ENCODE results near the gene MYMK.

The MYMK gene

GRCh38 chr9:133494636-133495326 is 30.0 kb downstream of the MYMK start:
- Histone ChIP-seq H3K14ac (ENCODE audit: low read length) (no peak overlapping the region), H2AFZ (ENCODE audit: insufficient read depth, low read length, poor library complexity) (no peak overlapping the region), H3K79me2 (ENCODE audit: control insufficient read depth, insufficient read depth, low read length, poor library complexity) (no peaks in the 10 kb centered on the region), H4K8ac (ENCODE audit: low read depth, low read length) (no peak overlapping the region), H3K9me3 (ENCODE audit: insufficient read depth, low read depth, low read length) (peaks cover 15% of the 10 kb centered on the region), H4K12ac (ENCODE audit: low read depth, low read length) (no peak overlapping the region), H3K4me1 (ENCODE audit: control insufficient read depth in 1 of 2, insufficient read depth in 2 of 2, low read length in 2 of 2) (peaks cover under 1 to 10% of the 10 kb centered on the region in 2 experiments), H3K36me3 (ENCODE audit: control insufficient read depth in 1 of 2, insufficient read depth in 2 of 2, low read length in 2 of 2) (no peaks in the 10 kb centered on the region), H2AK5ac (ENCODE audit: low read length) (no peak overlapping the region), H3K18ac (ENCODE audit: low read length) (no peak overlapping the region), H3K4me2 (ENCODE audit: low read length) (no peak overlapping the region), H3K27me3 (ENCODE audit: insufficient read depth, low read length) (no peaks in the 10 kb centered on the region), H3K79me1 (ENCODE audit: low read length) (no peaks in the 10 kb centered on the region), H2BK120ac (ENCODE audit: insufficient read depth, low read length, poor library complexity) (no peak overlapping the region), H3K4ac (ENCODE audit: low read depth, low read length) (no peak overlapping the region), H2BK5ac (ENCODE audit: low read depth, low read length, poor library complexity) (no peak overlapping the region), H3K27ac (ENCODE audit: low read depth, low read length) (no peak overlapping the region), H3K4me3 (ENCODE audit: low read depth, low read length) (no peak overlapping the region), H2BK12ac (ENCODE audit: low read length) (no peak overlapping the region), H3K9ac (ENCODE audit: low read length) (no peak overlapping the region), H4K91ac (ENCODE audit: low read depth, low read length) (peak overlapping the region; percentile 56), H3K23ac (ENCODE audit: low read length) (no peak overlapping the region)
- WGBS (ENCODE audit: extremely low coverage, insufficient coverage, insufficient read length), result no CpG with 5 or more reads among the region's 24 CpGs
- DNase-seq, result no peak

GRCh38 chr9:133493845-133494540 is 30.8 kb downstream of the MYMK start:
- Histone ChIP-seq H3K27me3 (ENCODE audit: insufficient read depth, low read length) (no peaks in the 10 kb centered on the region), H4K12ac (ENCODE audit: low read depth, low read length) (no peak overlapping the region), H2BK120ac (ENCODE audit: insufficient read depth, low read length, poor library complexity) (no peak overlapping the region), H3K79me2 (ENCODE audit: control insufficient read depth, insufficient read depth, low read length, poor library complexity) (no peaks in the 10 kb centered on the region), H3K9me3 (ENCODE audit: insufficient read depth, low read depth, low read length) (peaks cover 15% of the 10 kb centered on the region), H3K9ac (ENCODE audit: low read length) (no peak overlapping the region), H3K4me1 (ENCODE audit: control insufficient read depth in 1 of 2, insufficient read depth in 2 of 2, low read length in 2 of 2) (peaks cover 0 to 3% of the 10 kb centered on the region in 2 experiments), H4K8ac (ENCODE audit: low read depth, low read length) (no peak overlapping the region), H3K4me2 (ENCODE audit: low read length) (no peak overlapping the region), H3K36me3 (ENCODE audit: control insufficient read depth in 1 of 2, insufficient read depth in 2 of 2, low read length in 2 of 2) (no peaks in the 10 kb centered on the region), H3K14ac (ENCODE audit: low read length) (no peak overlapping the region), H3K4ac (ENCODE audit: low read depth, low read length) (no peak overlapping the region), H3K23ac (ENCODE audit: low read length) (no peak overlapping the region), H4K91ac (ENCODE audit: low read depth, low read length) (peak overlapping the region; percentile 56), H2AFZ (ENCODE audit: insufficient read depth, low read length, poor library complexity) (no peak overlapping the region), H2BK12ac (ENCODE audit: low read length) (no peak overlapping the region), H3K4me3 (ENCODE audit: low read depth, low read length) (no peak overlapping the region), H3K79me1 (ENCODE audit: low read length) (no peaks in the 10 kb centered on the region), H2BK5ac (ENCODE audit: low read depth, low read length, poor library complexity) (no peak overlapping the region), H3K18ac (ENCODE audit: low read length) (no peak overlapping the region), H3K27ac (ENCODE audit: low read depth, low read length) (no peak overlapping the region), H2AK5ac (ENCODE audit: low read length) (peak overlapping the region; percentile 29)
- DNase-seq, result no peak
- WGBS (ENCODE audit: extremely low coverage, insufficient coverage, insufficient read length), result no CpG with 5 or more reads among the region's 23 CpGs

GRCh38 chr9:133493428-133493827 is 31.3 kb downstream of the MYMK start:
- Histone ChIP-seq H3K27me3 (ENCODE audit: insufficient read depth, low read length) (no peaks in the 10 kb centered on the region), H3K4ac (ENCODE audit: low read depth, low read length) (no peak overlapping the region), H3K79me2 (ENCODE audit: control insufficient read depth, insufficient read depth, low read length, poor library complexity) (no peaks in the 10 kb centered on the region), H3K4me3 (ENCODE audit: low read depth, low read length) (no peak overlapping the region), H2AFZ (ENCODE audit: insufficient read depth, low read length, poor library complexity) (no peak overlapping the region), H3K79me1 (ENCODE audit: low read length) (no peaks in the 10 kb centered on the region), H3K18ac (ENCODE audit: low read length) (no peak overlapping the region), H2AK5ac (ENCODE audit: low read length) (no peak overlapping the region), H3K14ac (ENCODE audit: low read length) (no peak overlapping the region), H4K12ac (ENCODE audit: low read depth, low read length) (no peak overlapping the region), H4K8ac (ENCODE audit: low read depth, low read length) (no peak overlapping the region), H3K27ac (ENCODE audit: low read depth, low read length) (no peak overlapping the region), H3K9me3 (ENCODE audit: insufficient read depth, low read depth, low read length) (peaks cover 12% of the 10 kb centered on the region), H2BK120ac (ENCODE audit: insufficient read depth, low read length, poor library complexity) (no peak overlapping the region), H3K4me2 (ENCODE audit: low read length) (no peak overlapping the region), H2BK12ac (ENCODE audit: low read length) (no peak overlapping the region), H2BK5ac (ENCODE audit: low read depth, low read length, poor library complexity) (no peak overlapping the region), H4K91ac (ENCODE audit: low read depth, low read length) (peak overlapping the region; percentile 11), H3K36me3 (ENCODE audit: control insufficient read depth in 1 of 2, insufficient read depth in 2 of 2, low read length in 2 of 2) (no peaks in the 10 kb centered on the region), H3K4me1 (ENCODE audit: control insufficient read depth in 1 of 2, insufficient read depth in 2 of 2, low read length in 2 of 2) (peaks cover 0 to 3% of the 10 kb centered on the region in 2 experiments), H3K9ac (ENCODE audit: low read length) (no peak overlapping the region), H3K23ac (ENCODE audit: low read length) (no peak overlapping the region)
- DNase-seq, result no peak
- WGBS (ENCODE audit: extremely low coverage, insufficient coverage, insufficient read length), result no CpG with 5 or more reads among the region's 11 CpGs

- H2AK5ac ChIP-seq (ENCODE audit: low read length), result no peak overlapping the region
- WGBS (ENCODE audit: extremely low coverage, insufficient coverage, insufficient read length), result no CpG with 5 or more reads among the region's 33 CpGs
- H3K27me3 ChIP-seq (ENCODE audit: insufficient read depth, low read length), result no peaks in the 10 kb centered on the region
- no peak for DNase-seq
- no peak overlapping the region for H2AFZ ChIP-seq (ENCODE audit: insufficient read depth, low read length, poor library complexity)
- no peak overlapping the region for H3K18ac ChIP-seq (ENCODE audit: low read length)
- H3K36me3 ChIP-seq (ENCODE audit: control insufficient read depth in 1 of 2, insufficient read depth in 2 of 2, low read length in 2 of 2), result no peaks in the 10 kb centered on the region
- H2BK120ac ChIP-seq (ENCODE audit: insufficient read depth, low read length, poor library complexity), result no peak overlapping the region
- no peak overlapping the region for H3K27ac ChIP-seq (ENCODE audit: low read depth, low read length)
- H3K79me1 ChIP-seq (ENCODE audit: low read length), result no peaks in the 10 kb centered on the region
- H3K4me3 ChIP-seq (ENCODE audit: low read depth, low read length), result no peak overlapping the region
- no peak overlapping the region for H3K9ac ChIP-seq (ENCODE audit: low read length)
- H3K23ac ChIP-seq (ENCODE audit: low read length), result no peak overlapping the region
- H3K4me1 ChIP-seq (ENCODE audit: control insufficient read depth in 1 of 2, insufficient read depth in 2 of 2, low read length in 2 of 2), result peaks cover 0 to 3% of the 10 kb centered on the region in 2 experiments
- H3K14ac ChIP-seq (ENCODE audit: low read length), result no peak overlapping the region
- H3K4me2 ChIP-seq (ENCODE audit: low read length), result no peak overlapping the region
- no peaks in the 10 kb centered on the region for H3K79me2 ChIP-seq (ENCODE audit: control insufficient read depth, insufficient read depth, low read length, poor library complexity)
- no peak overlapping the region for H3K4ac ChIP-seq (ENCODE audit: low read depth, low read length)
- H2BK5ac ChIP-seq (ENCODE audit: low read depth, low read length, poor library complexity), result no peak overlapping the region
- H4K12ac ChIP-seq (ENCODE audit: low read depth, low read length), result no peak overlapping the region
- H2BK12ac ChIP-seq (ENCODE audit: low read length), result peak overlapping the region; percentile 19
- H4K91ac ChIP-seq (ENCODE audit: low read depth, low read length), result peak overlapping the region; percentile 15
- H4K8ac ChIP-seq (ENCODE audit: low read depth, low read length), result no peak overlapping the region
- H3K9me3 ChIP-seq (ENCODE audit: insufficient read depth, low read depth, low read length), result peaks cover 9% of the 10 kb centered on the region
These were observed 32.4 kb downstream of the MYMK start for GRCh38 chr9:133492061-133493021.
